Putamen (tissue), 1 donor: ENCODE measurements around the gene PNO1.
"Not testable (repeated sequence)": the region's sequence is repeated elsewhere in the genome, so short reads cannot be mapped to it uniquely, and the experiment has no call there.

Experiments used
- DNase-seq: peaks from one replicate; pipeline ENCODE4 v3.0.0-alpha.2; 2016; ENCODE audit warnings: low spot score

Gene PNO1

GRCh38 chr2:68157002-68157401 lies 686 bp upstream of the PNO1 start:
- DNase-seq = no peak

DNA sequence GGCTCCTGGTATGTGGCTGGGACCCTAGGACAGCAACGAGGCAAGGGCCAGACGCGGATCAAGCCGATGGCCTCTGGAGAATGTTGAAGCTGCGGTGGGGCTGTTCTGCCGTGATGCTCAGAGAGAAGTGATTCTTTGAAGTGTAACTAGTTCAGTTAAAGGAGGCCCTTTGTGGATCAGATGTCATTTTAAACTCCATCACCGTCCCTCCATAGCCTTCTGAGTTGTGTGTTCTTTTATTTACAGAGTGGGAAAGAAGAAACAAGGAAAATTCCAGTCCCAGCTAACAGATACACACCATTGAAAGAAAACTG lies 403 bp downstream of the PNO1 start:
- DNase-seq = no peak

DNA sequence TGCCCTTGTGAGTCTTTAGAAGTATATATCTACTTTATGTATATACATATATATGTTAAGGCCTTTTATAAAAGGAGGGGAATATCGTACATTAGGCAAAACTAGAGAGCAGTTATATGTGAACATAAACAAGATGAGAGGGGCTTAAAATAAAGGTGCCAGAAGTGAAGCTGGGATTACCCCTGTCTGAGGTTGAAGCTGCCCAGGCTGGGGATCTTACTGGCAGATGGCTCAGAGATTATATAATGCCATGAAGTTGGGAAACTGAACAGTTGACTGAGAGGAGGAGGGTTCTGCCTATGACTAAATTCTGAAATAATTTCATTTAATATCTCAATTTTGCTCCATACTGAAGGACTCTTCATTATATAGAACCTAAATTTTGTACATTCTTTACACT lies 6.0 kb downstream of the PNO1 start:
- no peak for DNase-seq

- DNase-seq = no peak
These were observed 9.5 kb downstream of the PNO1 start for GRCh38 chr2:68167186-68167585.

DNA sequence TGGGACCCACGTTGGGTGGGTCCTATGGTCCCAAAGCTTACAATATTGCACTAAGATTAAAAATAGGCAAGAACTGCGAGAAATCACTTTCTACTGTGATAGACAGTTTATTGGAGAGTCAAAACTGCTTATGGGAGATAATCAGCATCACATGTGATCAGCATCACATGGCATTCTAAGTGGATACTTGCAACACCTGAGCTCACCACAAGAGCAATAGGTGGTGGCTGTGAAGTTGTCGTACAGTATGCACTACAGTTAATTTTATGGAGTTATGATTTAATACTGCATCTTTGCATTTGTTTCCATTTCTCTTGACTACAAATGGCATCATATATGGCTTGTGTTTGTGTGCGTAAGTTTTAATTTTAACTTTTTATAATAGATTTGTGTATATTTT lies 11.6 kb downstream of the PNO1 start:
- DNase-seq = no peak

GRCh38 chr2:68171146-68171545 lies 13.5 kb downstream of the PNO1 start:
- DNase-seq = no peak

DNA sequence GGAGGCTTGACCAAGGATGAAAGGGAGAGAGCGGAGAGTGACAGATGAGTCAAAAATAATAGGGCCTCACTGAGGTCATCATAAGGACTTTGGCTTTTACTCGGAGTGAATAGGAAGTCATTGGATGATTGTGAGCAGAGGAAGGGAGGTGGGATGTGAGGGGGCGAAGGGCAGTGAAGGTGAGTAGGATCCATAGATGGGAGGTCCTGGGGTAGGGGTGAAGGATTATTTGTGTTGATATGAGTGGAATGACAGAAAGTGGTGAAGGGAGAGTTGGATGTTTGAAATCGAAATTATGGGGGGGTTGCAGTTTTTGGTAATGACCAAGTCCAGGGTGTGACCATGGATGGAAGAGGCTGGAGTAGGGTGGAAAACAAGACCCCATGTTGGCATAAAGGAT lies 14.0 kb downstream of the PNO1 start:
- no peak for DNase-seq

GRCh38 chr2:68172521-68172920 lies 14.8 kb downstream of the PNO1 start:
- DNase-seq = no peak

GRCh38 chr2:68172990-68173700 lies 15.5 kb downstream of the PNO1 start:
- no peak for DNase-seq

- DNase-seq = not testable (repeated sequence)
These were observed 17.5 kb downstream of the PNO1 start for GRCh38 chr2:68175210-68175609.

DNA sequence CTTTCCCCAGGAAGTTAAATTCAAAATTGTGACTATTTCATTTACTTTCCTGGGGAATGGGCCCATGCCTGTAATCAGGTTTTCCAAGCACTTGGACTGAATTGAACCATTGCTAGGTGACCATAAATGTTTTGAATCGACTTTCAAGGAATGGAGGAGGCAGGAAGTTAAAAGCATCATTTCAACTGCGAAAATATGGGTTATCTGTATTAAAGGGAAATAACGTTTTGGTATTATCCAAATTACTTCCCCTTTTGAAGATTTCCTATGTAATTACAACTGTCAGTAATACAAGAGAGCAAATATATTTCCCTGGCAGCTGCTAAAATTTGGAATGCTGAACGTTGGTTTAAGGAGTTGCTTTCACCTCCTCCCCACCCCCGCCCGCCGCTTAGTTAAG lies 19.0 kb downstream of the PNO1 start:
- no peak for DNase-seq

DNA sequence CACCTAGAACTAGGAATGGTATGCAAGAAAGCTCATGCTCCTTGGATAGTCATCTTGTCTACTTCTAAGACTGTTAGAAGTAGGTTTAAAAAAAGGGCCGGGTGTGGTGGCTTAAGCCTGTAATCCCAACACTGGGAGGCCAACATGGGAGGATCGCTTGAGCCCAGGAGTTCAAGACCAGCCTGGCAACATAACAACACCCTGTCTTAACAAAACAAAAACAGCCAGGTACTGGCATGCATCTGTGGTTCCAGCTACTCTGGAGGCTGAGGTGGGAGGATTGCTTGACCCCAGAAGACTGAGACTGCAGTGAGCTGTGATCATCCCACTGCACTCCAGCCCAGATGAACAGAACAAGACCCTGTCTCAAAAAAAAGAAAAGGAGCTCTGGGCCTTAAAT lies 19.9 kb downstream of the PNO1 start:
- DNase-seq = no peak

GRCh38 chr2:68178432-68178831 lies 20.7 kb downstream of the PNO1 start:
- DNase-seq = no peak

GRCh38 chr2:68178954-68179627 lies 21.4 kb downstream of the PNO1 start:
- DNase-seq = no peak

GRCh38 chr2:68182902-68183301 lies 25.2 kb downstream of the PNO1 start:
- no peak for DNase-seq

GRCh38 chr2:68185541-68186164 lies 28.0 kb downstream of the PNO1 start:
- DNase-seq = no peak

GRCh38 chr2:68187329-68187728 lies 29.6 kb downstream of the PNO1 start:
- no peak for DNase-seq

DNA sequence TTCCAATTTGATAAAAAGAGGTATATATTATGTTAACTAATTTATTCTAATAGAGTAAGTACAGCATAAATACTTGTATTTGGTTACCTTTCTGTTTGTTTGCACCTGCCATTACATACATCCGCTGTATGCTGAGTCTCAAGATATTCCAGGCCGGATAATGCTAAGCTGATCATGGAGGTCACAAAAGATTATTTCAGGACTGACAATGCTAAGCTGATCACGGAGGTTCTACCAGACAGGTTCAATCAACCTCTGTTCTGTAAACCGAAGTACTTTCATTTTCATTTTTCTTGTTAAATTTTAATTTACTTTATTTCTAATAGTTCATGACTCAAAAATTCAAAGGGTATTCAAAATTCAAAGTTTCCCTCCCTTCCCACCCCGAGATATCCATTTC lies 31.1 kb downstream of the PNO1 start:
- DNase-seq = no peak

DNA sequence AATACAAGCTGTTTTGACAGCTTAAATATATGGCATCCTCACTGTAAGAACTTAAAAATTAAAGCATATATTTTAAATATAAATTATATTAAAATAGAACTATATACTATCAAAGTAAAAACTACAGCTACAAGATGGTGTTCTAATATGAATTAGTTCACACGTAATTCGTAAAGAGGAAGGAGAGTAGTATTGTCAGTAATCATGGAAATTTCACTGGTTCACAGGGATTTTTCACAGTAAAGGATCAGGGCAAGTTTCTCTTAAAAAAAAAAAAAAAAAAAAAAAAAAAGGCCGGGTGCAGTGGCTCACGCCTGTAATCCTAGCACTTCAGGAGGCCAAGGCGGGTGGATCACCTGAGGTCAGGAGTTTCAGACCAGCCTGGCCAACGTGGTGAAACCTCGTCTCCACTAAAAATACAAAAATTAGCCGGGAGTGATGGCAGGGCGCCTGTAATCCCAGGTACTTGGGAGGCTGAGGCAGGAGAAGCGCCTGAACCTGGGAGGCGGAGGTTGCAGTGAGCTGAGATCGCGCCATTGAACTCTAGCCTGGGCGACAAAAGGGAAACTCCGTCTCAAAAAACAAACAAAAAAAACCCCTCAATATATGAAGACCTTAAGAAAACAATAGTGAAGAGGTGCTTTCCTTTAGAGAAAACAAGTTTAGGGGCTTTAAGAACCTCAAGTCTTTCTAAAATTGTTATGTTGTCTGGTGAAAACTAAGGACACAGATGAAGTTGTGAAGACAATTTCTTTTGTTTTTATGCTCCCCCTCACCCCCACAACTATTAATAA lies 32.5 kb downstream of the PNO1 start:
- DNase-seq = no peak

DNA sequence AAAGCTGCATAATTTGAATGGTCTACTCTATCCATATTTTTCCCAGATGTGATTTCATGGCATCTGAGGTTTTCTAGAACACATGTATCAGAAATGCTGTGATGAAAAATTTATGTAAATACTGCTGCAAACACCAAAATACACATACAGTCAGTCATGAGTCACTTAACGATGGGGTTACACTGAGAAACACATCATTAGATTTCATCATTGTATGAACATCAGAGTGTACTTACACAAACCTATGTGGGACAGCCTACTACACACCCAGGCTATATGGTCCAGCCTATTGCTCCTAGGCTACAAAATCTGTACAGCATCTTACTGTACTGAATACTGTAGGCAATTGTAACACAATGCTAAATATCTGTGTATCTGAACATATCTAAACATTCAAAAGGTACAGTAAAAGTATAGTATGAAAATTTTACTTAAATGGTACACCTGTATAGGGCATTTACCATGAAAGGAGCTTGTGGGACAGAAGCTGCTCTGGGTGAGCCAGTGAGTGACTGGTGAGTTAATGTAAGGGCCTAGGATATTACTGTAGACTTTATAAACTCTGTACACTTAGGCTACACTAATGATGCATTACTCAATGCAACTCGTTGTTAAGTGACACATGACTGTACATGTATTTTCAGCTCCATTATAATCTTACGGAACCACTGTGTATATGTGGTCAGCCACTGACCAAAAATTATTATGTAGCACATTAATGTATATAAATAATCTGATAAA lies 33.5 kb downstream of the PNO1 start:
- no peak for DNase-seq

DNA sequence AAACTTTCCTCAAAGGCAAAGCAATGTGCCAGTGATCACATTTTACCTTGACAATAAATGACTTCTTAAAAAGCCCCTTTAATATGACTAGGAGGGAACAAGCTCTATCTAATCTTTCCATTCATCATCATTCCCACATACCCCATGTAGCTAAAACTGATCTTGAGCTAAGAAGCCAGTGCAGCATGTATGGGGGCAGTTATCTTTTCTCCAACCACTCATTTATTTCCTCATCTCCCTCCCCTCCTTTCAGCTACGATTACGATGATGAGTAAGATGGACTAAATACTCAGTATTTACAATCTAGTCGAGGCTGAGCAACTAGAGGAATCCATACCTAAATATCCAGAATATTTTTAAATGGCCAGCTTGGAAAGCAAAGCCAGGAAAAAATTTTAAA lies 35.5 kb downstream of the PNO1 start:
- no peak for DNase-seq

DNA sequence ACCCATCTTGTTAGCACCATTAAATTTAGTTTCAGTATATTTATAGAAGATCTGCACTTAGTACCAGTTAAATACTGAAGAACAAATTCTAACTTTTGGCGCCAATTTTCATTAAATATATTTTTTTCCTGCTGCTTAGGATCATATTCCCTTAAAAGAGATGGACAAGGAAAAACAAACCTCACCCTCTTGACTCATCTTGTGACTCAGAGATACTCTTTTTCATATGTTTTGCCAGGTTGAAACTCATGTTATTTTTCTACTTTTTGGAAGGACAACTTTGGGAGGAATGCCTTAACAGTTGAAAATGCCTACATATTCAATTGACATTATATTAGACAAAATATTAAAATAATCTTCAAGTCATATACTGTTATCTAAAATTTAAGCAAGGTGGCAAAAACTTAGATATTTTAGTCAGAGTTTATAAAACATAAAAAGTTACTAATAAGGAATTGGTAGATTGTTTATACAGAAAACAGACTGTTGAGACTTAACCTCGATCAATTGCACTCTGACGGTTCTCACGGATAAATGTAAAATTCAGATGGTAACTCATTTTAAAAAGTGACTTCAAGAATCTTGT lies 36.2 kb downstream of the PNO1 start:
- no peak for DNase-seq
